HG03159 (cell line): ENCODE measurements around the gene CERS1.
"Not testable (repeated sequence)": the region's sequence is repeated elsewhere in the genome, so short reads cannot be mapped to it uniquely, and the experiment has no call there.

Experiments
- ATAC-seq: cut with Tn5 transposase; IDR thresholded peaks from one replicate; pipeline ENCODE4 v1.9.1; 2021; ENCODE audit warnings: mild to moderate bottlenecking, moderate library complexity; ENCODE audit not compliant: unreplicated experiment

The CERS1 gene

DNA sequence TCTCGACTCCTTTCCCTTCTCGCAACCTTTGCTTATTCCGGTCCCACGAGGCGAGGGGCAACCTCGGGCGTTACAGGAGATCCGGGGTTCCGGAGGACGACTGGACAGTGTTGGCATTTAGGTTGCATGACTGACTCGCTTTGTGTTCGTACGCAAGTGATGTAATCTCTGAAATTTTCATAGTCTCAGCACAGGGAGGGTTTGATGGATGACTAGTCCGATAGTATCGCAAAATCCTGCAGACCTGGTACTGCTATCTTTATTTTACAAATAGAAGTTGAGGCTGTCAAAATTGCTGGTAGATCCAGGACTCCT is 23.9 kb upstream of the CERS1 start:
- no peak for ATAC-seq

- peak; percentile 89 for ATAC-seq
Measured at GRCh38 chr19:18919086-18919899, 23.3 kb upstream of the CERS1 start, which contains the start of the genes COPE and DDX49. Gene COPE (minus strand): TSS chr19:18919387. CDS start chr19:18919348, 39 bp downstream. Gene DDX49 (plus strand): TSS chr19:18919715. CDS start chr19:18919742, 27 bp downstream.

- ATAC-seq = not testable (repeated sequence)
Measured at GRCh38 chr19:18917593-18917992, 21.6 kb upstream of the CERS1 start.

DNA sequence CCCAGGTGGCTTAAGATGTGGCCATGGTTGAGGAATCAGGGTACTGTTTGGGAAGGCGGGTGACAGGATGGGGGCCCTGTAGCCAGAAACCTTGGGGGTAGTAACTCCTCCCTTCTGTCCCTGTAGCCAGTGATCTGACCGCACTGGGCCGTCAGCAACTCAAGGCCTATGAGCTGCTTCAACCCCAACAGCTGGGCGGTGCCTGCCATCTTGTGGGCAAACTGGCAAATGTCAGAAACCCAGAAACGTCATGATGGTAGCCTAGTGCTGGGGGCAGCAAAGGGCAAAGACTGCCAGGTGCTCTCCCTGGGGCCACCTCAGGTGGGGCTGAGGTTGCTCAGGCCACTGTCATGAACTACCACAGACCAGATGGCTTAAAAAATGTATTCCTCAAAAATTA is 19.7 kb upstream of the CERS1 start:
- no peak for ATAC-seq

- ATAC-seq = no peak
Measured at GRCh38 chr19:18913466-18913865, 17.5 kb upstream of the CERS1 start.

GRCh38 chr19:18912933-18913332 is 17.0 kb upstream of the CERS1 start:
- ATAC-seq = no peak

GRCh38 chr19:18910801-18911436 is 15.0 kb upstream of the CERS1 start:
- ATAC-seq = no peak

- no peak for ATAC-seq
Measured at GRCh38 chr19:18910010-18910409, 14.1 kb upstream of the CERS1 start.

DNA sequence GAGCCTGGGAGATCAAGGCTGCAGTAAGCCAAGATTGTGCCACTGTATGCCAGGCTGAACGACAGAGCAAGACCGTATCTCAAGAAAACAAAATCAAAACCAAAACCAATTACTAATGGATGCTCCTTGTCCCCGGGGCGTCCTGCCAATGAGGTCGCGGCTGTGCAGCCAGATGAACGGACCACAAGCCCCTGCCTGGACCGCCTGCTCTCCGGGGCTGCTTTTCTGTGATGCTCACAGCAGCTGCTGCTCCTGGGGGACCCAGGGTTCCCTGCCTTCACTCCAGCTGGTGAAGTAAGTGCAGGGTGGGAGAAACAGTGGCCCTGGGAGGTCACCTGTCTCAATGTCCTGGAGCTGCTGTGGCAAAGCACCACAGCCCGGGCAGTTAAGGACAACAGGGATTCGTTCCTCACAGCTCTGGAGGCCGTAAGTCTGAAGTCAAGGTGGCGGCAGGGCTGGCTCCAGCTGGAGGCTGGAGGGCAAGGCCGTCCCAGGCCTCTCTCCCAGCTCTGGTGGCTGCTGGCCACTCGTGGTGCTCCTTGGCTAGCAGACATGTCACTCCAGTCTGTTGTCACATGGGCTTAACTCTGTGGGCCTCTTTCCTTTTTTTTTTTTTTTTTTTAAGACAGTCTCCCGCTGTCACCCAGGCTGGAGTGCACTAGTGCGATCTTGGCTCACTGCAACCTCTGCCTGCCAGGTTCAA is 13.1 kb upstream of the CERS1 start:
- no peak for ATAC-seq

- no peak for ATAC-seq
Measured at GRCh38 chr19:18906605-18907519, 10.9 kb upstream of the CERS1 start.

GRCh38 chr19:18905513-18906236 is 9.7 kb upstream of the CERS1 start:
- ATAC-seq = no peak

GRCh38 chr19:18905058-18905456 is 9.1 kb upstream of the CERS1 start:
- no peak for ATAC-seq

DNA sequence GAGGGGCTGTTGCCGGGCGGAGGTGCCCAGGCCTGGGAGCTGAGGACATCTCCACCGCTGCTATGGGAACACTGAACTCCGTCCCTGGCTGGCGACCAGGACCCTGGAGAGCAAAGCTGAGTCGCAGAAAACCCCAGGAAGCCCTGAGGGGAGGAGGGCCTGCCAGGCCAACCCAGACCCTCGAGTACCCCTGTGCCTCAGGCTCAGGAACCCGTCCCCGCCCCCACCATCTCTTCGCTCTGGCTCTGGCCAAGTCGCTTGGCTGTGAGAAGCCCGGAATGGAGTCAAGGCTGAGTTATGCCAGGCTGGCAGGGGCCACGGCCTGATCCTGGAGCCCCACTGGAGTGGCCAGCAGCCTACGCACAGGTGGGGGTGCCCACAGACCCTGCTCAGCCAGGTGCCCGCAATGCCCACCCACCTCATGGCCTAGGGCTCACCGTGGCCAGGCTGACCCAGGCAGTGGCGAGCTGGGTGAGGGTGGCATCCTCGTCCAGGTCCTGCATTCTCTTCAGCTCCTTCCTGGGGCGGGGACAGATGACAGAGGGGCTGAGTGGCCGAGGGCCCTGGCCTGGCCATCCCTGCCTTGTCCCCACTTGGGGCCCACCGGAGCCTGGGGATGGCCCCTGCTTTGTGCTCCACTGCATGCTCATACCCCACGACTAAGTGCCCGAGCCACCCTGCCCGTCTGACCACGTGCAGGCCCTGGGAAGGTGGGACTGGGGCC is 8.5 kb upstream of the CERS1 start:
- ATAC-seq = no peak

DNA sequence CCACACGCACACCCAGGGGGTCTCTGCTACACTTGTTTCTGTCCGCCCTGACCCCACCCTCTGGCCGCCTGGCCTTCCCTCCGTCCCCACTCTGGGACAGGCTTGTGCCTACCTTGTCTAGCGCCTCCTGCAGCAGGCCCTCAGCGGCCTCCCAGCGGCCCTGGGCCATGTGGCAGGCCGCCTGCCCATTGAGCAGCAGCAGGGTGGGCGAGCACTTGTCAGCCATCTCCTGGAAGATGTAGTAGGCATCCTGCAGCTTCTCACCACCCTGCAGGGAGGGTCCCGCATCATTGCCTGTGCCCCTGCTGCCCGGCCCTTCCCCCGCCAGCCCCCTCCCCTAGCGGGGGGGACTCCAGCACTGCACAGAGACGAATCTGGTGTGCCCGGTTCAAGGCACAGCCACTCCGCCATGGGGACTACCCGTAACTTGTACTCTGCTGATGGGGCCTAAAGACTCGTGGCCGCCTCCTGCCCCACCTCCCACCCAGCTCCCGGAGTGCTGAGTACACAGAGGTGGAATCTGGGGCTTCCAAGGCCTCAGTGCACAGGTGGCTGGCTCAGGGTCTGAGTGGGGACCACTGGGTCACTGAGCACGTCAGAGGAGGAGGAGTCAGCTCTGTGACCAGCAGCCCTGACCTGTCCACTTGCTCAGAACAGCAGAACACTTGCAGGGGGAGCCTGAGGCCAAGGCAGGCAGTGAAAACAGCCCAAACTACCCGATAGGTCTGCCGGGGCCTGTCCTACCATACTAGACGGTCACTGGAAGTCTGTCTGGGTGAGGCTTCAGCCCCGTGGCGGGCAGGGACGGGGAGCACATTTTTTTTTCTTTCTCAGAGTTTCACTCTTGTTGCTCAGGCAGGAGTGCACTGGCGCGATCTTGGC is 7.4 kb upstream of the CERS1 start:
- no peak for ATAC-seq

- not testable (repeated sequence) for ATAC-seq
Measured at GRCh38 chr19:18902519-18902918, 6.6 kb upstream of the CERS1 start.

DNA sequence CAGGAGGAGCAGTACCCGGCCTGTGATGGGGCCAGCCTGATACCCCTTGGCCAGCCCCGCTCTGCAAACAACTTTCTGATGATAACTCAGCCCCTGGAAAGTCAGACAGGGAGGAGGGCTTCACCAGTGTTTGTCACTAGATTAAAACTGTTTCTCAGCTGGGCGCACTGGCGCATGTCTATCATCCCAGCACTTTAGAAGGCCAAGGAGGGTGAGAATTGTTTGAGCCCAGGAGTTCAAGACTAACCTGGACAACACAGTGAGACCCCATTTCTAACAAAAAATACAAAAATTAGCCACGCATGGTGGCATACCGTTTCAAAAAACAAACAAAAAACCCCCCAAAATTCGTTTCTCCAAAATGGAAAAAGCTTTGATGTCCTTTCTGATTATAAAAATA is 5.5 kb upstream of the CERS1 start:
- no peak for ATAC-seq

DNA sequence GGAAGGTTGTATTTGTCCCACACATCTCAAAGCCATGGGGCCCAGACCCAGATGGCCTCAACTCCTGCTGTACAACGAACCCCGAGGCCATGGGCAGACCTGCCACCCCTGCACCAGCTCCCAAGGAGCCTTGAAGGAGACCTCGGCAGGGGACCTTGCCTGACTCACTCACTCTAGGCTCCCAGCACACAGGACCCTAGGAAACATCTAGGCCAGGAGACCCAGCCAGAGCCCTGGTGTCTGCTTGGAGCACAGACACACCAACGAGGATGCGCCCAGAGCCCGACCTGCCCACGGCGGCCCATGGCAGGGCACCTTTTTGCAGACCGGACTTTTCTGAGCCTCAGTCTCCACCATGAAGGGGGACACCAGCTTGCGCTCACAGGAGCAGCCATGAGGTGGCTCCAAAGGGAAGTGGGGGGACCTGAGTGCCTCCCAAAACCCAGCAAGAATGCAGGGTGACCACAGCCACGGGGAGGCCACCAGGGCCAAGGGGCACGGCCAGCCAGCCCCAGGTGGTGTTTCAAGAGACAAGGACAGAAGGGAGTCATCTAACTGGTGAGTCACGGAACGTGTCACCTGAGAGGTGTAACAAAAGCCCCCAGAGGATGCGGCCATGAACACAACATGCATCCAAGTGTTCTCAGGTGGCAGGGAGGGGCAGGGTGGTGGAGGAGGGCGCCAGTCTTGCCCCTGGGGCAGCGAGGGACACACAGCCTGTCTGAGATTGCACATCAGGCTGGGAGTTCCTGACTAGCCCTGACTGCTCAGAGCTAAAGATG is 4.9 kb upstream of the CERS1 start:
- ATAC-seq = no peak
